GM21576 (cell line): Measurements from ENCODE around the gene AFDN.

Experiments used
- ATAC-seq: cut with Tn5 transposase; IDR thresholded peaks from one replicate; pipeline ENCODE4 v1.9.1; 2021; ENCODE audit warnings: mild to moderate bottlenecking, moderate library complexity; ENCODE audit not compliant: unreplicated experiment

Gene AFDN, protein sequence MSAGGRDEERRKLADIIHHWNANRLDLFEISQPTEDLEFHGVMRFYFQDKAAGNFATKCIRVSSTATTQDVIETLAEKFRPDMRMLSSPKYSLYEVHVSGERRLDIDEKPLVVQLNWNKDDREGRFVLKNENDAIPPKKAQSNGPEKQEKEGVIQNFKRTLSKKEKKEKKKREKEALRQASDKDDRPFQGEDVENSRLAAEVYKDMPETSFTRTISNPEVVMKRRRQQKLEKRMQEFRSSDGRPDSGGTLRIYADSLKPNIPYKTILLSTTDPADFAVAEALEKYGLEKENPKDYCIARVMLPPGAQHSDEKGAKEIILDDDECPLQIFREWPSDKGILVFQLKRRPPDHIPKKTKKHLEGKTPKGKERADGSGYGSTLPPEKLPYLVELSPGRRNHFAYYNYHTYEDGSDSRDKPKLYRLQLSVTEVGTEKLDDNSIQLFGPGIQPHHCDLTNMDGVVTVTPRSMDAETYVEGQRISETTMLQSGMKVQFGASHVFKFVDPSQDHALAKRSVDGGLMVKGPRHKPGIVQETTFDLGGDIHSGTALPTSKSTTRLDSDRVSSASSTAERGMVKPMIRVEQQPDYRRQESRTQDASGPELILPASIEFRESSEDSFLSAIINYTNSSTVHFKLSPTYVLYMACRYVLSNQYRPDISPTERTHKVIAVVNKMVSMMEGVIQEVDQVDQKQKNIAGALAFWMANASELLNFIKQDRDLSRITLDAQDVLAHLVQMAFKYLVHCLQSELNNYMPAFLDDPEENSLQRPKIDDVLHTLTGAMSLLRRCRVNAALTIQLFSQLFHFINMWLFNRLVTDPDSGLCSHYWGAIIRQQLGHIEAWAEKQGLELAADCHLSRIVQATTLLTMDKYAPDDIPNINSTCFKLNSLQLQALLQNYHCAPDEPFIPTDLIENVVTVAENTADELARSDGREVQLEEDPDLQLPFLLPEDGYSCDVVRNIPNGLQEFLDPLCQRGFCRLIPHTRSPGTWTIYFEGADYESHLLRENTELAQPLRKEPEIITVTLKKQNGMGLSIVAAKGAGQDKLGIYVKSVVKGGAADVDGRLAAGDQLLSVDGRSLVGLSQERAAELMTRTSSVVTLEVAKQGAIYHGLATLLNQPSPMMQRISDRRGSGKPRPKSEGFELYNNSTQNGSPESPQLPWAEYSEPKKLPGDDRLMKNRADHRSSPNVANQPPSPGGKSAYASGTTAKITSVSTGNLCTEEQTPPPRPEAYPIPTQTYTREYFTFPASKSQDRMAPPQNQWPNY (N-terminal part only)

DNA sequence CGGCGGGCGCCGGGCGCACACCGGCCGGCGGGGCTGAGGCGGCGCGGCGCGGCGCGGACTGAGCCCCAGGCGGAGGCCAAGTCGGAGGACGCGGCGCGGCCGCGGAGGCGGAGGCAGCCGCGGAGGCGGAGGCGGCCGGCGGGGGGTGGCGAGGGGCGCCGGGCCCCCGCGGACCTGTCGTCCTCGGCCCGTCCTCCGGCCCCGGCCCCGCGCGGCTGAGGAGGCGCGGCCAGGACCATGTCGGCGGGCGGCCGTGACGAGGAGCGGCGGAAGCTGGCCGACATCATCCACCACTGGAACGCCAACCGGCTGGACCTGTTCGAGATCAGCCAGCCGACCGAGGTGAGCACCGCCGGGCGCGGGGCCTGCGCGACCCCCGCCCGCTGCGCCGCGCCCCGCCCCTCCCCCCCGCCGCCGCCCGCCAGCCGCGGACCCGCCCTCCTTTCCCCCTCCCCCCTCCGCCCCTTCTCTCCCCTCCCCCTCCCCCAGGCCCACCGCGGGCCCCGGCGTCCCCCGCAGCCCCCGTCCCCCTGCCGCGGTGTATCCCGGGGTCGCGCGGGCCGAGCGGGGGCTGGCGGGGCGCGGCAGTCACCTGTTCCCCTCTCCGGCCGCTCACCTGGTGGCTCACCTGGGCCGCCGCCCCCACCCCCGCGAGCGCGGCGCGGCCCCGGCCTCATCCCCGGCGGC is at the start of gene AFDN:
TSS of gene AFDN (plus strand) at position 16 of the 687 bp plus-strand sequence. CDS start at position 238, 222 bp downstream.
- peak; percentile 30 for ATAC-seq

GRCh38 chr6:167778497-167779128 is 48.1 kb upstream of the AFDN start:
- no peak for ATAC-seq

DNA sequence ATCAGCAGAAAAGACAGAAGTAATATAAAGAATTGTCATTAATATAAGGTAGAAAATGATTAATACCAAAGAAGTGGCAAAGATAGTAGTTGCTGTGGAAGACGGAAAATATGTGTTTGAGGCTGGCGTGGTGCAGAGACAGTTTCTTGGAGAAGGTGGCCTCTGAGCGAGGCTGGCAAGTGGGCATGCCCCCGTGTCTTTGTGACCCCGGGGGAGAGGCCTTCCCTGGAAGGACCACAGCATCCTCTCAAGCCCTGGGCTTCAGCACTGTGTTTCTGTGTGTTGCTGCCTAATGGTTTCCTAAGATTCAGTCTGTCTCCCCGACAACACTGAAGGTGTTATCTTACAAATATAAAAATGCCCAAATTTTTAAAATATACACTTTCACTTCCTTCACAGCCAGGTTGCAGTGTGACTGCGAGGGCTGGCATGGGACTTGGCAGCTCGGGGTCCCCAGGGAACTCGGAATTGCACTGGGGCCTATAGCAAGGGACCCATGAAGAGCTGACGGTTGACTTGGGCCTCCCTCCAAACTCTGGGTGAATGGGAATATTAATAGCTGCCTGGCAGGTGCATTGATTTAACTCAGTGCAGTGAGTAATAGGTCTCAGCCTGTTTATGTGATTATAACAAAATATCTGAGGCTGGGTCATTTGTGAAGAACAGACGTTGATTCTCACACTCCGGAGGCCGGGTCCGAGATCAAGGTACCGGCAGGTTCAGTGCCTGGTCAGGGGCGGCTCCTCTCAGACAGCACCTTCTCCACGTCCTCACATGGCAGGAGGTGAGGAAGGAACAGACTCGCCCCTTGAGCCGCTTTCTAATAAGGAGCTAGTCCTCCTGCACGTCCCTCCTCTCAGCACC is 47.4 kb upstream of the AFDN start:
- no peak for ATAC-seq

DNA sequence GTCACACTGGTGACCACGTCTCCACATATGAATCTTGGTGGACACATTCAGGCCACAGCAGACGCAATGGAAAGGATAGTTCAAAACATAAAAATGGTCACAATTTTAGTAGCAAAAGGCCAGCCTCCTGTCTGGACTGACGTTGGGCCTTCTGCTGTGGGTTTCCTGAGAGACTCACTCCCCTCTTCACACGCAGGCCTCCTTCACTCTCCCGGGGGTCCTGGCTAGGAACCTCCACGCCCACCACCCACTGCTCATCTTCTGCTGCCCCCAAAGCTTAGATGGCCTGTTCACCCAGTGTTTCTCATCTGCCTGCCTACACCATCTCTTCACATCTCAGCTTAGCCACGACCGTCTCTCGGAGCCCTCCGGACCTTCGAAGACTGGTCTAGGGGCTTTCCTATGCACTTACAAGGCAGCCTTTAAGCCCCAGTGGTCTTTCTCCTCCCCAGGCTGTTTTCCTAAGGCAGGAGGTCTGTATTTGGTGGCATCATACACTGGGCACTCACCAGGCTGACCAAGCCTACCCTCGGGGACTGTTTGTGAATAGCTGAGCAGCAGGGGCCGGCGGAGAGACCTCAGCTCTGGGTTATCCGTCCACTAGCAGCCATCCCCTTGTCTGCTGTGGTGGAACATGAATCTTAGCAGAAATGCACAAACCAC is 46.6 kb upstream of the AFDN start:
- ATAC-seq: no peak

- ATAC-seq: no peak
Measured at GRCh38 chr6:167781066-167781767, 45.5 kb upstream of the AFDN start.

DNA sequence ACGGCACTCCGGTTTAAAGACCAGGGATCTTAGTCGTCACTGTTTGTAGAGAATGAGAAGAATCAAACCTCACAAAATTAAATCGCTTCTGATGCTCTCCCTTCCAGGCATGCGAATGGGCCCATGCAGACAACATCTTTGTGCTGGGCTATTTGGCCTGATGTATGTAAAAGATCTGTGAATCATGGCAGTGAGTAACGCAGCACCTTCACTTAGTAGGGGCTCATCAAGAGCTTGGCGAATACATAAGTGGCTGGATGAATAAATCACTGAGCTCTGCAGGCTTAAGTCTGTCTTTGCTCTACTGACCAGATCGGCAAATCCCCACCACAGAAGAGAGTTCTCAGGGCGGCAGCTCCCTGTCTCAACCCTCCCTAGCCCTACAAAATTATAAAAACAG is 44.8 kb upstream of the AFDN start:
- ATAC-seq: no peak

DNA sequence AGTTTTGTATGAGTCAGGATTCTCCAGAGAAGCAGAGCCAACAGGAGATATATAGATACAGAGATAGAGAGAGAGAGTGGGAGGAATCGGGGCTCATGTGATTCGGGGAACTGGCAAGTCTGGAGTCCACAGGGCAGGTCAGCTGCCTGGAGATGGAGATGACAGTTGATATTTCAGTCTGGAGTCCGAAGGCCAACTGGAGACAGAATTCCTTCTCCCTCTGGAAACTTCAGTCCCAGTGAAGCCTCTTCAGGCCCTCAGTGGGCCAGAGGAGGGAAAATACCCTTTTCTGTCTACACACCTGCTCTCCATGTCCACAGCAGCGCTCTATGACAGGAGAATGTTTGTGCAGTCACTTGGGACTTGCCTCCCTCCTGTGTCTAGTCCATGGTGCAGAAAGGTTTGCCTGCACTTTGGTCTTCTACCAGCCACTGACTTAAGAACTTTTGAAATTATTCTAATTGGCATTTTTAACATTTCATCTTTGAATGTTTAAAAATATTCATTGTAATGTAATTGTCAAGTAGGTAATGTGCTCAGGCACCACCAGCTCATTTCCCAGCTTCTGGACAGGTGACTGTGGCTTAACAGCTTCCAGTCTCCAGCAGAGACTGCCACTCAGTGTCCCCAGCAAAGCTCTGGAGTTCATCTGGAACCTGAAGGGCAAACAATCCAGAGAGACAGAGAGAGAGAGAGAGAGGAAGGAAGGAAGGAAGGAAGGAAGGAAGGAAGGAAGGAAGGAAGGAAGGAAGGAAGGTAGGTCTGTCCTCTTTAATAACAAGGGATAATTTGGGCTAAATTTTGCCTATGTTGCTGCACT is 43.8 kb upstream of the AFDN start:
- ATAC-seq: no peak

DNA sequence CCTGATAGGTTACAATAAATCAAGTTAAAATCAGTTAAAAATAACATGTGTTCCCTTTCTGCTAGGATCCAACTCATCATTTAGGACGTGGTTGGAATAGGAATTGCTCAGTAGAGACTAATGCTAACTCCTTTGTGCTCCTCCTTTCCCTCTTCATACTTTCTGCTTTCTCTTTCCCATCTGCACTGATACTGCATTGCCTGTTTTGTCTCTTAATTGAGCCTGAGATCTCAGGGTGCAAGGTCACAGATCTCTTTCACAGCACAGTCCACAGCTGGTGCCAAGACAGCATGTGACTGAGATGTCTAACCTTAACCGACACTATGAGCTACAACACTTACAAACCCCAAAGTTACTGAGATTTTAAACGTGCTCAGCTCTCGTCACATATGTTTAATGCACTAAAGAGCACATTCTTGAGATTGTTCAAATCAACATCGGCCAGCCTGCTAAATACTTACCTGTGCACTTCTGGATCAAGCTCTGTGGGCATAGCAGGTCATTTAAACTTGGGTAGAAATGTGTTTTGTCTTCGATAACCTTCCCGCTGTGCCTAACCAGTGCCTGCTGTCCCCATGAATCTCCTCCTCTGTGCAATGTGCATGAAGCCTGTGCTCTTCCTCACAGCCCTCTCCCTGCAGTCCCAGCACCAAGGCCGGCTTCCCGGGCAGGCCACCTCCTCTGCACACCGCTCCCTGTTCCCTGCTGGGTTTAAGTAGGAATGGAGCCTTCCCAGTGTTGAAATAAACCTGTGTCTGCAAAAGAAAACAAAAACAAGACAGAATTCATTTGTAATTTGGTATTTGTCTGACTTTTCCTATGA is 39.6 kb upstream of the AFDN start:
- no peak for ATAC-seq

DNA sequence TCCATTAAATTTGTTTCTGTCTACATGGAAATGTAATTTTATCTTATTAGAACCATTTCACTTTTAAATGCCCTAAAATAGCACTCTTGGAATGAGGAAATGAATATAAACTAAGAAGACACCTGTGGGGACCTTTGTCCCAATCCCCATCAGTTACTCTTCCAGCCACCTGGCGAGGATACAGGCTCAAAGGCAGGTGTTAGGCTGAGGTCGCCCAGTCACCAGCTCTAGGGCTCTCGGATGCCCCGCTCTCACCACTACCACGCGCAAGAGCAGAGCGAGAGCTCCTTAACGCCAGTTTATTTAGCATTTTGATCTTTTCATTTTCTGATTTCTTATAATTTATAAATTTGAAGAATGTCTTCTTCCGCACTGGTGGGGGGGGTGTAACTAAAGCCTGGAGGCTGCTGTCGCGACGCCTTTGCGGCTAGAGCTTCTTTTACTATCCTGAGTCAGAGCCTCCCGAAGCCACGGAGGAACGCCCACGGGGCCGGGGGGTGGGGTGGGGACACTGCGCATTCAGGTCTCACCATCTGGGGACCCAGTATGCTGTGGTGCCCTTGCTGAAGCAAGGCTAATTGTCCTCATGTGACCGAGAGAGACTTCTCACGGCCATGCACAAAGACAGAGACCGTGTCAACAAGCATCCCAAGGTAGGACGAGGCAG is 38.7 kb upstream of the AFDN start:
- no peak for ATAC-seq

- ATAC-seq: no peak
Measured at GRCh38 chr6:167788563-167788903, 38.2 kb upstream of the AFDN start.

GRCh38 chr6:167789358-167789757 is 37.4 kb upstream of the AFDN start:
- ATAC-seq: no peak

DNA sequence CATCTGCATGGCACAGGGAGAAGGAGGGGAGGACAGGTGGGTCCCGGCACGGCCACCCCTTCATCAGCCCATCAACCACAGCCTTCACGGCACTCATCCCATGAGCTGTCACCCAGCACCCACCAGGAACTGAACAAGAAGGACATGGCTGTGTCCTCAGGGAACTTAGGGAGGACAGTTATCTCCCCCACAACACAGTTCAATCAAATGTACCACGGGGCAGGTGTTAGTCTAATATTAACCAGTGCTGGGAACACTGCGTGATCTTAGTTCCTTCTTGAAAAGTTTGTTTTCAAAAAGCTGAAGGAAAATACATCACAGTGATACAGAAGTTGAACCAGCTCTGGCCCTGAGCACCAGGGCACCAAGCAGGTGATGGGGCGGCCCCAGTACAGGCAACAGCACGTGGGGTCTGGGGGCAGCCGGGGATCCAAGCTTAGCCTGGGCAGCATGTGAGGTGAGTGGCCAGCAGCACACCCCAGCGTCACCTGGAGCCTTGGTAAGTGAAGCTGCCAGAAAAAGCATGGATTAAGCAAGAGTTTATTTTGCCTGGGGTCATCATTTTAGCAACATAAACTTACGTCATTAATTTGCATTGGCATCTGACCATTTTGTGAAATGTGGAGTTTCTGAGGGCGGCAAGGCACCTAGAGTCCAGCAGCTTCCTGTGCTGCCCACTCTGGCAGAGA is 35.5 kb upstream of the AFDN start:
- no peak for ATAC-seq

- ATAC-seq: no peak
Measured at GRCh38 chr6:167791780-167792478, 34.8 kb upstream of the AFDN start.

- no peak for ATAC-seq
Measured at GRCh38 chr6:167793421-167793820, 33.3 kb upstream of the AFDN start.
